H9 (cell line): Measurements from ENCODE around the gene STRIP1. TPM values are rescaled to one million over a fixed set of nuclear protein-coding genes. Genes with fewer than 3 reads are reported as not detected.

Experiments
- DNase-seq: peaks from one replicate; pipeline ENCODE4 v3.0.0-alpha.2; 2017
- H2AFZ ChIP-seq: one replicate; pipeline ENCODE4 v1.6.1; 2013; ENCODE audit warnings: mild to moderate bottlenecking, low read length, control low read depth, moderate library complexity
- H2AK5ac ChIP-seq: 2 replicates; pipeline ENCODE4 v1.6.1; 2013; ENCODE audit warnings: low read length, control low read depth, mixed read lengths; ENCODE audit not compliant: insufficient read length
- H2BK120ac ChIP-seq: one replicate; pipeline ENCODE4 v1.6.1; 2013; ENCODE audit warnings: low read depth, mild to moderate bottlenecking, low read length, control low read depth, inconsistent platforms; ENCODE audit not compliant: poor library complexity, severe bottlenecking
- H2BK12ac ChIP-seq: 2 replicates; pipeline ENCODE4 v1.6.1; 2013; ENCODE audit warnings: low read length, control low read depth, mixed read lengths, low read depth; ENCODE audit not compliant: insufficient read length
- H2BK15ac ChIP-seq: 2 replicates; pipeline ENCODE4 v1.6.1; 2013; ENCODE audit warnings: low read depth, low read length, control low read depth
- H2BK20ac ChIP-seq: one replicate; pipeline ENCODE4 v1.6.1; 2013; ENCODE audit warnings: low read depth, mild to moderate bottlenecking, low read length, control low read depth, inconsistent platforms; ENCODE audit not compliant: poor library complexity, severe bottlenecking
- H2BK5ac ChIP-seq: 2 replicates; pipeline ENCODE4 v1.6.1; 2013; ENCODE audit warnings: low read length, control low read depth, mixed read lengths; ENCODE audit not compliant: insufficient read length
- H3K14ac ChIP-seq: 2 replicates; pipeline ENCODE4 v1.6.1; 2013; ENCODE audit warnings: low read length, control low read depth; ENCODE audit not compliant: insufficient read depth
- H3K18ac ChIP-seq: 2 replicates; pipeline ENCODE4 v1.6.1; 2013; ENCODE audit warnings: low read depth, mild to moderate bottlenecking, mixed read lengths, low read length, control low read depth; ENCODE audit not compliant: insufficient read length
- H3K23ac ChIP-seq: 2 replicates; pipeline ENCODE4 v1.6.1; 2013; ENCODE audit warnings: low read length, control low read depth, mixed read lengths, low read depth; ENCODE audit not compliant: insufficient read length
- H3K23me2 ChIP-seq: 2 replicates; pipeline ENCODE4 v1.6.1; 2013; ENCODE audit warnings: low read depth, mild to moderate bottlenecking, mixed read lengths, low read length, control low read depth; ENCODE audit not compliant: insufficient read length, poor library complexity, severe bottlenecking
- H3K27ac ChIP-seq: 2 replicates; pipeline ENCODE4 v1.5.1; 2013; ENCODE audit warnings: low read length, control low read depth, mixed read lengths, low read depth; ENCODE audit not compliant: insufficient read length
- H3K27me3 ChIP-seq: 2 replicates; pipeline ENCODE4 v1.6.1; 2013; ENCODE audit warnings: low read length, control low read depth, inconsistent platforms; ENCODE audit not compliant: insufficient read depth
- H3K4ac ChIP-seq: 2 replicates; pipeline ENCODE4 v1.6.1; 2013; ENCODE audit warnings: low read depth, mild to moderate bottlenecking, control low read depth, inconsistent platforms, low read length, moderate library complexity
- H3K4me1 ChIP-seq: 2 replicates; pipeline ENCODE4 v1.6.1; 2013; ENCODE audit warnings: low read length, control low read depth, inconsistent platforms; ENCODE audit not compliant: insufficient read depth
- H3K4me2 ChIP-seq: 2 replicates; pipeline ENCODE4 v1.6.1; 2013; ENCODE audit warnings: low read length, control low read depth, mixed read lengths; ENCODE audit not compliant: insufficient read length, insufficient read depth
- H3K56ac ChIP-seq: 2 replicates; pipeline ENCODE4 v1.6.1; 2013; ENCODE audit warnings: low read depth, mild to moderate bottlenecking, mixed read lengths, low read length, control low read depth; ENCODE audit not compliant: insufficient read length
- H3K79me1 ChIP-seq: 2 replicates; pipeline ENCODE4 v1.6.1; 2013; ENCODE audit warnings: low read depth, mild to moderate bottlenecking, moderate library complexity, low read length, control low read depth, inconsistent platforms; ENCODE audit not compliant: insufficient read depth, poor library complexity, severe bottlenecking
- H3K79me2 ChIP-seq: 2 replicates; pipeline ENCODE4 v1.6.1; 2013; ENCODE audit warnings: low read length, control low read depth, inconsistent platforms; ENCODE audit not compliant: insufficient read depth
- H3K9ac ChIP-seq: 2 replicates; pipeline ENCODE4 v1.6.1; 2013; ENCODE audit warnings: low read length, control low read depth, mixed read lengths; ENCODE audit not compliant: insufficient read length; ENCODE audit errors: extremely low read depth
- H3K9me3 ChIP-seq: one replicate; pipeline ENCODE4 v1.6.1; 2013; ENCODE audit warnings: low read depth, low read length, inconsistent platforms; ENCODE audit not compliant: control insufficient read depth
- H3T11ph ChIP-seq: one replicate; pipeline ENCODE4 v1.6.1; 2013; ENCODE audit warnings: mild to moderate bottlenecking, low read length, control low read depth, inconsistent platforms
- H4K20me1 ChIP-seq: one replicate; pipeline ENCODE4 v1.6.1; 2013; ENCODE audit not compliant: control insufficient read depth, insufficient read length, insufficient read depth
- H4K5ac ChIP-seq: 2 replicates; pipeline ENCODE4 v1.6.1; 2013; ENCODE audit warnings: low read depth, mild to moderate bottlenecking, mixed read lengths, low read length, control low read depth; ENCODE audit not compliant: insufficient read length
- H4K8ac ChIP-seq: replicated peaks from 2 replicates; pipeline ENCODE4 v1.6.1; 2013; ENCODE audit warnings: low read length, control low read depth, mixed read lengths, low read depth; ENCODE audit not compliant: insufficient read length
- H4K91ac ChIP-seq: 2 replicates; pipeline ENCODE4 v1.6.1; 2013; ENCODE audit warnings: low read depth, mild to moderate bottlenecking, moderate library complexity, mixed read lengths, low read length, control low read depth; ENCODE audit not compliant: insufficient read length
- H3K27ac Mint-ChIP-seq, 3 experiments: 2 replicates in 2 of 3; 3 replicates in 1 of 3; pipeline ENCODE4 v1.8.0; 2020 to 2021; ENCODE audit warnings: mixed read lengths in 3 of 3, mild to moderate bottlenecking in 1 of 3, moderate library complexity in 1 of 3
- H3K27me3 Mint-ChIP-seq: 2 replicates; pipeline ENCODE4 v1.8.0; 2021; ENCODE audit warnings: low read depth, mild to moderate bottlenecking, moderate library complexity, mixed read lengths
- H3K36me3 Mint-ChIP-seq, 3 experiments: 2 replicates in 2 of 3; 3 replicates in 1 of 3; pipeline ENCODE4 v1.8.0; 2020 to 2021; ENCODE audit warnings: low read depth in 3 of 3, mixed read lengths in 3 of 3; ENCODE audit not compliant: insufficient read depth in 1 of 3
- H3K4me1 Mint-ChIP-seq, 2 experiments: 2 replicates each; pipeline ENCODE4 v1.8.0; 2020; ENCODE audit warnings: mixed read lengths in 2 of 2
- H3K4me3 Mint-ChIP-seq, 2 experiments: 2 replicates in 1 of 2; 3 replicates in 1 of 2; pipeline ENCODE4 v1.8.0; 2020 to 2021; ENCODE audit warnings: mild to moderate bottlenecking in 2 of 2, mixed read lengths in 2 of 2, moderate library complexity in 1 of 2
- H3K9me3 Mint-ChIP-seq, 2 experiments: 2 replicates in 1 of 2; 3 replicates in 1 of 2; pipeline ENCODE4 v1.8.0; 2020; ENCODE audit warnings: mild to moderate bottlenecking in 2 of 2, mixed read lengths in 2 of 2, moderate library complexity in 1 of 2
- CTCF ChIP-seq: fragments of 200-600 bp; sonication (generic); conservative IDR thresholded peaks from 3 replicates; pipeline ENCODE4 v1.8.0; 2021; ENCODE audit warnings: antibody characterized with exemption, mild to moderate bottlenecking
- WGBS: extraction: QIAGEN DNeasy Blood & Tissue Kit; methylation state at CpG from one replicate; pipeline ENCODE4 v1.1.7; 2013; ENCODE audit warnings: missing lambda C conversion rate, low lambda C conversion rate, mixed read lengths; ENCODE audit not compliant: insufficient read length; ENCODE audit errors: extremely low coverage; 5-methylcytosine and 5-hydroxymethylcytosine counted together
- total RNA-seq: library from RNA; stranded (reverse); gene quantifications from 2 replicates; pipeline ENCODE4 v1.2.1, GENCODE V29; 2021

STRIP1 gene
- total RNA-seq, 1 experiment from 2014 or later: 43.6 TPM

- Histone ChIP-seq H2BK120ac (no peak overlapping the region), H3K79me1 (no peaks in the 10 kb centered on the region), H4K91ac (no peak overlapping the region), H3K18ac (no peak overlapping the region), H2AFZ (no peak overlapping the region), H3K56ac (no peak overlapping the region), H3K79me2 (no peaks in the 10 kb centered on the region), H2BK5ac (no peak overlapping the region), H3K27me3 (no peaks in the 10 kb centered on the region), H3K23me2 (no peaks in the 10 kb centered on the region), H4K8ac (no peak overlapping the region), H4K20me1 (no peaks in the 10 kb centered on the region), H2AK5ac (no peak overlapping the region), H3K9me3 (no peaks in the 10 kb centered on the region), H3K14ac (no peak overlapping the region), H3K4me1 (no peaks in the 10 kb centered on the region), H3K23ac (no peak overlapping the region), H3K4ac (no peak overlapping the region), H3K9ac (no peak overlapping the region), H4K5ac (no peak overlapping the region), H3K27ac (no peak overlapping the region), H2BK15ac (no peak overlapping the region), H2BK20ac (no peak overlapping the region), H3T11ph (no peak overlapping the region), H3K4me2 (no peak overlapping the region), H2BK12ac (no peak overlapping the region)
- peak overlapping the region in 1 of 3 experiments; percentile 40; a peak in 2 of 7 replicates for H3K27ac Mint-ChIP-seq
- no peaks in the 10 kb centered on the region for H3K27me3 Mint-ChIP-seq
- peaks cover 46 to 97% (median 91%) of the 10 kb centered on the region in 3 experiments for H3K36me3 Mint-ChIP-seq
- H3K4me1 Mint-ChIP-seq: no peaks in the 10 kb centered on the region
- no CpG with 5 or more reads among the region's 11 CpGs for WGBS
- no peak overlapping the region for H3K4me3 Mint-ChIP-seq
- no peaks in the 10 kb centered on the region for H3K9me3 Mint-ChIP-seq
- no peak for TF ChIP-seq CTCF
- no peak for DNase-seq
These were observed 15.6 kb downstream of the STRIP1 start for GRCh38 chr1:110049801-110050601.
